HG02798 (cell line): ENCODE results near the gene LSM11.
A peak's percentile ranks its signal among the peaks of the same experiment; 100 is the strongest.

Experiments
- ATAC-seq: cut with Tn5 transposase; IDR thresholded peaks from one replicate; pipeline ENCODE4 v1.9.1; 2021; ENCODE audit warnings: mild to moderate bottlenecking; ENCODE audit not compliant: unreplicated experiment, poor library complexity

The LSM11 gene

GRCh38 chr5:157732596-157733262 is 10.8 kb upstream of the LSM11 start:
- ATAC-seq = no peak

GRCh38 chr5:157734436-157734835 is 9.1 kb upstream of the LSM11 start:
- no peak for ATAC-seq

- ATAC-seq = no peak
These were observed 7.5 kb upstream of the LSM11 start for GRCh38 chr5:157735991-157736390.

GRCh38 chr5:157739388-157740228 is 3.9 kb upstream of the LSM11 start:
- ATAC-seq = no peak

GRCh38 chr5:157740229-157740610 is 3.3 kb upstream of the LSM11 start:
- ATAC-seq = no peak

- ATAC-seq = no peak
These were observed 2.4 kb upstream of the LSM11 start for GRCh38 chr5:157741131-157741530.

GRCh38 chr5:157744051-157745011 is 819 bp downstream of the LSM11 start:
- no peak for ATAC-seq

- ATAC-seq = no peak
These were observed 1.5 kb downstream of the LSM11 start for GRCh38 chr5:157745041-157745456.

GRCh38 chr5:157747173-157747740 is 3.7 kb downstream of the LSM11 start:
- ATAC-seq = no peak

- no peak for ATAC-seq
These were observed 4.5 kb downstream of the LSM11 start for GRCh38 chr5:157747766-157748700.

GRCh38 chr5:157748760-157749461 is 5.4 kb downstream of the LSM11 start:
- ATAC-seq = no peak

- ATAC-seq = no peak
These were observed 5.9 kb downstream of the LSM11 start for GRCh38 chr5:157749462-157749799.

GRCh38 chr5:157750320-157750719 is 6.8 kb downstream of the LSM11 start:
- no peak for ATAC-seq

GRCh38 chr5:157756122-157756521 is 12.6 kb downstream of the LSM11 start:
- ATAC-seq = no peak

- ATAC-seq = no peak
These were observed 15.2 kb downstream of the LSM11 start for GRCh38 chr5:157758706-157759105.

GRCh38 chr5:157761690-157762621 is 18.4 kb downstream of the LSM11 start:
- peak; percentile 75 for ATAC-seq

- ATAC-seq = no peak
These were observed 21.0 kb downstream of the LSM11 start for GRCh38 chr5:157764531-157764930.

- ATAC-seq = no peak
These were observed 22.9 kb downstream of the LSM11 start for GRCh38 chr5:157766442-157766841.
